ENCODE results near the gene SLC5A9. TPM values are rescaled to one million over a fixed set of nuclear protein-coding genes. Genes with fewer than 3 reads are reported as not detected.

The SLC5A9 gene
- total and polyA plus RNA-seq, 2 of the 13 experiments (the other 11 are each of a cell fraction or from before 2014, with no cell fraction given): 42.0 to 65.0 TPM

GRCh38 chr1:48245106-48245505 is 22.6 kb downstream of the SLC5A9 start (continued):
- no peak for TF ChIP-seq NR2F1 (CRISPR knock-in tag; IDR thresholded peaks at IDR 0.05)
- no peak for TF ChIP-seq PREB (CRISPR knock-in tag; IDR thresholded peaks at IDR 0.05)
- TF ChIP-seq BHLHE40 (IDR thresholded peaks at IDR 0.05; ENCODE audit: low read length): no peak

GRCh38 chr1:48246727-48247126 is 24.2 kb downstream of the SLC5A9 start:
- no peak for FAIRE-seq
- no peaks in the 10 kb centered on the region for H3K9me3 ChIP-seq (ENCODE audit: low read length)
- WGBS (ENCODE audit: low lambda C conversion rate): 100% methylated on average over 1 of the region's 1 CpG
- no TSS peak for BruUV-seq (replicated peaks)
- ChIA-PET CTCF (ENCODE audit: low intra/inter-chr PET ratio, low total read pairs) (no interaction called here), POLR2A (no interaction called here)
- no peak overlapping the region for H3K9ac ChIP-seq (ENCODE audit: insufficient read depth, low read depth, low read length)
- TF ChIP-seq ZNF10 (CRISPR knock-in tag; IDR thresholded peaks at IDR 0.05; ENCODE audit: borderline replicate concordance, low read depth): no peak
- TF ChIP-seq ZNF513 (CRISPR knock-in tag; conservative IDR thresholded peaks at IDR 0.05): no peak
- no peak for TF ChIP-seq ZNF687 (CRISPR knock-in tag; IDR thresholded peaks at IDR 0.05)
- TF ChIP-seq ZBTB21 (CRISPR knock-in tag; IDR thresholded peaks at IDR 0.05): no peak
- no peak overlapping the region for H3K4me2 ChIP-seq (ENCODE audit: low read depth, low read length)
- H3K27ac ChIP-seq (ENCODE audit: extremely low read length, insufficient read depth, low read length): no peak overlapping the region
- in situ Hi-C loops (cut with HindIII; ENCODE audit: extremely low pct_ligation_motif_present, low pct_unique_long_range_greater_than_20kb) (no loop called here), intact Hi-C loops (cut with micrococcal nuclease; ENCODE audit: unreplicated experiment) (no loop called here)
- H2AFZ ChIP-seq (ENCODE audit: low read length): no peak overlapping the region
- no peak for ATAC-seq
- DNase-seq (ENCODE audit: low spot score): no peak
- no peak overlapping the region for H3K4me3 ChIP-seq (replicated peaks in 1 of 3; ENCODE audit: insufficient read depth in 1 of 3, low read depth in 2 of 3, low read length in 3 of 3)
- H3K27me3 ChIP-seq (ENCODE audit: control insufficient read depth in 1 of 2, insufficient read depth in 2 of 2, low read length in 2 of 2): no peaks in the 10 kb centered on the region
- no peaks in the 10 kb centered on the region for H4K20me1 ChIP-seq (ENCODE audit: insufficient read depth, low read length)
- peaks cover 12% of the 10 kb centered on the region for H3K4me1 ChIP-seq (ENCODE audit: insufficient read depth, low read length)
- peaks cover 16 to 35% of the 10 kb centered on the region in 2 experiments for H3K36me3 ChIP-seq (replicated peaks in 1 of 2; ENCODE audit: control insufficient read depth in 1 of 2, insufficient read depth in 2 of 2, low read length in 2 of 2)
- H3K79me2 ChIP-seq (ENCODE audit: insufficient read depth, low read length): no peaks in the 10 kb centered on the region
